HAP-1 (cell line): ENCODE results near the gene ZYG11A.
"Not testable (repeated sequence)": the region's sequence is repeated elsewhere in the genome, so short reads cannot be mapped to it uniquely, and the experiment has no call there.

Experiments used
- DNase-seq, 2 experiments: peaks; one replicate each; pipeline ENCODE4 v3.0.0-alpha.2; 2016 to 2020; ENCODE audit warnings: low spot score in 2 of 2
- H3K27me3 ChIP-seq: fragments of 250-450 bp; sonication (Bioruptor Pico); 2 replicates; pipeline ENCODE4 v1.5.1; 2020; ENCODE audit warnings: low read depth, mild to moderate bottlenecking, moderate library complexity
- H3K36me3 ChIP-seq: fragments of 250-450 bp; sonication (Bioruptor Pico); replicated peaks from 2 replicates; pipeline ENCODE4 v1.5.1; 2020; ENCODE audit warnings: mild to moderate bottlenecking
- H3K4me1 ChIP-seq: fragments of 250-450 bp; sonication (Bioruptor Pico); 2 replicates; pipeline ENCODE4 v1.5.1; 2020; ENCODE audit warnings: mild to moderate bottlenecking
- H3K4me3 ChIP-seq: fragments of 250-450 bp; sonication (Bioruptor Pico); 2 replicates; pipeline ENCODE4 v1.5.1; 2020; ENCODE audit warnings: mild to moderate bottlenecking, moderate library complexity
- H3K9me3 ChIP-seq: fragments of 250-450 bp; sonication (Bioruptor Pico); 2 replicates; pipeline ENCODE4 v1.5.1; 2020; ENCODE audit warnings: mild to moderate bottlenecking, moderate library complexity
- in situ Hi-C: fragments of 300-500 bp; cut with MboI; formaldehyde crosslinking; loops from 3 replicates; pipeline ENCODE4 v1.14.3; 2020; ENCODE audit warnings: low sequenced_read_pairs, inconsistent platforms, mixed read lengths

The ZYG11A gene

GRCh38 chr1:52852854-52853253 is 10.3 kb downstream of the ZYG11A start:
- Histone ChIP-seq H3K36me3 (no peaks in the 10 kb centered on the region), H3K27me3 (no peaks in the 10 kb centered on the region), H3K9me3 (no peaks in the 10 kb centered on the region), H3K4me3 (no peak overlapping the region), H3K4me1 (no peaks in the 10 kb centered on the region)
- no peak for DNase-seq
- in situ Hi-C loops = no loop called here

- Histone ChIP-seq H3K27me3 (no peaks in the 10 kb centered on the region), H3K4me1 (no peaks in the 10 kb centered on the region), H3K9me3 (no peaks in the 10 kb centered on the region), H3K36me3 (no peaks in the 10 kb centered on the region), H3K4me3 (no peak overlapping the region)
- in situ Hi-C loops = no loop called here
- DNase-seq = no peak
These were observed 13.0 kb downstream of the ZYG11A start for GRCh38 chr1:52855584-52855983.

- Histone ChIP-seq H3K4me3 (no peak overlapping the region), H3K9me3 (no peaks in the 10 kb centered on the region), H3K4me1 (no peaks in the 10 kb centered on the region), H3K36me3 (no peaks in the 10 kb centered on the region), H3K27me3 (no peaks in the 10 kb centered on the region)
- in situ Hi-C loops = no loop called here
- DNase-seq = no peak
These were observed 13.5 kb downstream of the ZYG11A start for GRCh38 chr1:52856026-52856425.

- in situ Hi-C loops = no loop called here
- H3K9me3 ChIP-seq = no peaks in the 10 kb centered on the region
- H3K36me3 ChIP-seq = no peaks in the 10 kb centered on the region
- no peaks in the 10 kb centered on the region for H3K4me1 ChIP-seq
- H3K4me3 ChIP-seq = no peak overlapping the region
- no peaks in the 10 kb centered on the region for H3K27me3 ChIP-seq
- DNase-seq = no peak
These were observed 14.9 kb downstream of the ZYG11A start for GRCh38 chr1:52857443-52857842.

GRCh38 chr1:52862666-52863458 is 20.3 kb downstream of the ZYG11A start:
- Histone ChIP-seq H3K27me3 (no peaks in the 10 kb centered on the region), H3K4me3 (no peak overlapping the region), H3K4me1 (no peaks in the 10 kb centered on the region; the same call in 1 of the 2 replicates), H3K36me3 (no peaks in the 10 kb centered on the region), H3K9me3 (no peaks in the 10 kb centered on the region)
- no peak for DNase-seq
- in situ Hi-C loops = no loop called here

DNA sequence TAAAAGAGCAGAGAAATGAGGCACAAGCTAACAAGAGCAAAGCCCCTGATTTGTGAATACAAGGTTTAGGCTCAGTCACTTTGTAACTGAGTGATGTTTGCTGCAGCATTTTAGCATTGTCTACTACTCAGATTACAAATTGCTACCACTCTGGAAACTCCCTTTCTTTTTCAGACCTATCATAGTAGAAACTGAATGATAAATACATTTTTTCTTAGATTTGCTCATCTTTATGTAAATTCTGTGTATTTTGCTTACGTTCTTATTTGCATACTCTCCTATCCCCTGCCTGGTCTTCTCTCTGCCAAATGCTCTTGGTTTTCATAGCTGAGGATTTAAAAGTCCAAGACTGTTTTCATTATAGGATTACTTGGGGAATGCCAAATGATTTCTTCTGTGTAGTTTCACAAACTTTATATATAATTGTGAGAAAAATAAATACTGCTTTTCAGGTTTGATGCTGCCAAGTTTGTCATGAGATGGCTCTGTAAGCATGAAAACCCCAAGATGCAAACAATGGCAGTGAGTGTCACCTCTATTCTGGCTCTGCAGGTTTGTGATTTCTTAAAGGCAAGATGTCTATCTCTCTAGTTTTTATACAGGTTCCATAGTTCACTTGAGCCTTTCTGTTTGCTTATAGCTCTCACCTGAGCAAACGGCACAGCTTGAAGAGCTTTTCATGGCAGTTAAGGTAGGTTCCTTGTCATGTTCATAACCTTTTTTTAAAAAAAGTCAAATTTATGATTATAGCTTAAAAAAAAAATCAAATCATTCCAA is 24.7 kb downstream of the ZYG11A start:
- Histone ChIP-seq H3K9me3 (no peaks in the 10 kb centered on the region), H3K36me3 (no peaks in the 10 kb centered on the region), H3K27me3 (no peaks in the 10 kb centered on the region), H3K4me1 (no peaks in the 10 kb centered on the region; the same call in 1 of the 2 replicates), H3K4me3 (no peak overlapping the region)
- in situ Hi-C loops = no loop called here
- DNase-seq = no peak

- H3K4me3 ChIP-seq, in situ Hi-C loops, H3K4me1 ChIP-seq, DNase-seq, H3K27me3 ChIP-seq, H3K36me3 ChIP-seq, H3K9me3 ChIP-seq: not testable (repeated sequence)
These were observed 27.2 kb downstream of the ZYG11A start for GRCh38 chr1:52869727-52870126.

GRCh38 chr1:52876843-52877242 is 34.3 kb downstream of the ZYG11A start:
- in situ Hi-C loops = no loop called here
- no peaks in the 10 kb centered on the region for H3K36me3 ChIP-seq
- no peaks in the 10 kb centered on the region for H3K4me1 ChIP-seq
- H3K27me3 ChIP-seq = no peaks in the 10 kb centered on the region
- no peaks in the 10 kb centered on the region for H3K9me3 ChIP-seq
- no peak overlapping the region for H3K4me3 ChIP-seq
- no peak for DNase-seq

DNA sequence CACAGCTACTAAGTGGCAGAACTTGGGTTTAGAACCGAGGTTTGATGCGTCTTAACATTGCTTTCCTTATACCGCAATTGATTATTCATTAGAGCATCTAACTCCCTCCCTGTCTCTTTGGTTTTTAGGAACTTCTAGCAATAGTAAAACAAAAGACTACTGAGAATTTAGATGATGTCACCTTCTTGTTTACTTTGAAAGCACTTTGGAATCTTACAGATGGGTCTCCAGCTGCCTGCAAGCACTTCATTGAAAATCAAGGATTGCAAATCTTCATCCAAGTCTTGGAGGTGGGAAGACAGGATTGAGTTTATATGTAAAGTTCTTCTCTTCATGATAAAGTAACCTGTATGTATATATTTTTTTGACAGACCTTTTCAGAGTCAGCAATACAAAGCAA is 35.0 kb downstream of the ZYG11A start:
- no peak overlapping the region for H3K4me3 ChIP-seq
- H3K36me3 ChIP-seq = no peaks in the 10 kb centered on the region
- H3K4me1 ChIP-seq = no peaks in the 10 kb centered on the region
- no peaks in the 10 kb centered on the region for H3K9me3 ChIP-seq
- DNase-seq = no peak
- H3K27me3 ChIP-seq = no peaks in the 10 kb centered on the region
- in situ Hi-C loops = no loop called here

GRCh38 chr1:52880206-52880605 is 37.6 kb downstream of the ZYG11A start:
- no peak overlapping the region for H3K4me3 ChIP-seq
- in situ Hi-C loops = no loop called here
- no peaks in the 10 kb centered on the region for H3K27me3 ChIP-seq
- no peaks in the 10 kb centered on the region for H3K4me1 ChIP-seq
- DNase-seq = no peak
- no peaks in the 10 kb centered on the region for H3K36me3 ChIP-seq
- H3K9me3 ChIP-seq = no peaks in the 10 kb centered on the region

GRCh38 chr1:52887483-52887882 is 44.9 kb downstream of the ZYG11A start:
- Histone ChIP-seq H3K9me3 (no peaks in the 10 kb centered on the region), H3K36me3 (no peaks in the 10 kb centered on the region), H3K4me1 (no peaks in the 10 kb centered on the region), H3K27me3 (no peaks in the 10 kb centered on the region), H3K4me3 (no peak overlapping the region)
- in situ Hi-C loops = no loop called here
- DNase-seq = no peak

DNA sequence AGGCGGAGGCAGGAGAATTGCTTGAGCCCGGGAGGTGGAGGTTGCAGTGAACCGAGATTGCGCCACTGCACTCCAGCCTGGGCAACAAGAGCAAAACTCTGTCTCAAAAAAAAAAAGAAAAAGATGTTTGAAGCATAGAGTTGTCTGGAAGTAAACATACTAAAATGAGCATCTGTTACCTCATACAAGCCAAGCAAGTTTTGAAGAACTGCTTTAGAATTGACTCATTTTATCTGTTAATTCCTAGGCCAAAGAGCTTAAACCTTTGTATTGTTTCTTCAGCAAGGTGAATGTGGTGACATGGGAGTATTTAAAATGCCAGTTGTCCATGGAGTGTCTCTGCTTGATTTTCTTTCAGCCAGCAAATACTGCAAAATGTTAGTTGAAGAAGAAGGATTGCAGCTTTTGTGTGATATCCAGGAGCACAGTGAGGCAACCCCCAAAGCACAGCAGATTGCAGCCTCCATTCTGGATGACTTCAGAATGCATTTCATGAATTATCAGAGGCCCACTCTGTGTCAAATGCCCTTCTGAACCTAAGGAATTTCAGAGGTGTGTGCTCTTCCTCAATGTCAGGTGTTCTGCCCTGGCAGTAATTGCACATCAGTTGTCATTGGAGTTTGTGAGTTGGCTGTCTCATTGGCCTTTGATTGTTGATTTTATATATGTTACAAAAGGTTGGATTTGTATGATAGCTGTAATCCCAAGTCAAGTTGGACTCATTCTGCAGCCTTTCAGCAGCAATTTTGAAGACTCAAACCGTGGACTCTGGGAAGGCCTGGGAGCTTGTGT is 50.1 kb downstream of the ZYG11A start:
- no peaks in the 10 kb centered on the region for H3K9me3 ChIP-seq
- in situ Hi-C loops = no loop called here
- H3K36me3 ChIP-seq = no peaks in the 10 kb centered on the region
- no peak for DNase-seq
- H3K27me3 ChIP-seq = no peaks in the 10 kb centered on the region
- no peak overlapping the region for H3K4me3 ChIP-seq
- H3K4me1 ChIP-seq = no peaks in the 10 kb centered on the region

DNA sequence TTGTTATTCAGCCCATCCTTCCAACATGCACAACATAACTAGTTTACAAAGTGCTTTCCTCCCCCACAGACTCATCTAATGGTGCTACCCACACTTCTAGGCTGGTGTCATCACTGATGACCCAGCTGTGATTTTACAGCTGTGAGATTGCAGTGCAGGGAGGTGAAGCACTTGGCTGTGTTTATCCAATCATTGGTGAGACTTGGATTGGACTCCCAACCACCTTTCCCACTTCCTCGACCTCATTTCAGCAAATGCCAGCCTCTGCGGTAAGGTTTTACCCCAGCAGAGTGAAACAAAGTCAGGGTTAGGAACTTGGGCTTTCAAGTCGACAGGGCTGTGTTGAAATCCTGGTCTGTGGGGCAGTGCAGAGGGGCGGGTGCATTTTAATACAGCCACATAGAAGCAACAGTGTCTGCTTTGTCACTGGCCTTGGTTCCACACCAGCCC is 56.9 kb downstream of the ZYG11A start:
- Histone ChIP-seq H3K4me1 (peaks cover 10% of the 10 kb centered on the region), H3K27me3 (no peaks in the 10 kb centered on the region), H3K36me3 (no peaks in the 10 kb centered on the region), H3K4me3 (no peak overlapping the region), H3K9me3 (no peaks in the 10 kb centered on the region)
- in situ Hi-C loops = no loop called here
- DNase-seq = no peak

DNA sequence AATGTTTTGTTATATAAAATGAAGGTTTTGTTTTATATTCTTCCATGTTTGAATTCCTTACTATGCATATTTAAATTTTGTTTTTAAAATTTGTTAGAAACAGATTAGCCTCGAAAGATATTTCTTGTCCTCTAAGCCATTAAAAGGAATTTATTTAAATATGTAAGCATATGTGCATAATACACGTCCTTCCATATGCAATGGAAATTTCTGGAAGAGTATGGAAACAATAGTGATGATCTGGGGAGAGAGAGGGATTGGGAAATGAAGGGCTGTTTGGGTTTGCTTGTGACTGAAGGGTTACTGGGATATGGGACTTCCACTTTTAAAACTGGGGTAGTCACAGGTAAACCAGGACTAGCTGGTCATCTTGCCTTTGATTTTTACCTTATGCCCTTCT is 57.8 kb downstream of the ZYG11A start:
- in situ Hi-C loops = loop anchor here (25.0 kb wide), 1 partner anchor 287 kb away; the partner anchor contains the start of gene CPT2
- H3K4me1 ChIP-seq = peaks cover 12% of the 10 kb centered on the region
- no peak for DNase-seq

More for the DNA sequence above, 57.8 kb downstream of the ZYG11A start:
- no peaks in the 10 kb centered on the region for H3K36me3 ChIP-seq
- no peaks in the 10 kb centered on the region for H3K27me3 ChIP-seq
- no peak overlapping the region for H3K4me3 ChIP-seq
- no peaks in the 10 kb centered on the region for H3K9me3 ChIP-seq
